Stimulated activated CD4-positive, alpha-beta T cell treated with anti-CD3 and anti-CD28 coated beads, TNF-alpha, amount 100 ng/mL, for 1 hour (primary cell): ENCODE data around the gene ERC2.
"Not testable (repeated sequence)": the region's sequence is repeated elsewhere in the genome, so short reads cannot be mapped to it uniquely, and the experiment has no call there.

Experiments
- DNase-seq, 3 donors: peaks; one replicate each; pipeline ENCODE4 v3.0.0-alpha.2; 2020; ENCODE audit warnings: low read depth in 3 of 3, low spot score in 1 of 3

Gene ERC2

GRCh38 chr3:56318891-56319290 lies 149.4 kb downstream of the ERC2 start:
- no peak for DNase-seq

GRCh38 chr3:56316944-56317343 lies 151.3 kb downstream of the ERC2 start:
- DNase-seq, result no peak

- no peak for DNase-seq
Observed at GRCh38 chr3:56314842-56315241, 153.4 kb downstream of the ERC2 start.

GRCh38 chr3:56309465-56309864 lies 158.8 kb downstream of the ERC2 start:
- no peak for DNase-seq

- DNase-seq, result no peak
Observed at GRCh38 chr3:56308471-56308870, 159.8 kb downstream of the ERC2 start.

- no peak for DNase-seq
Observed at GRCh38 chr3:56304069-56304468, 164.2 kb downstream of the ERC2 start.

GRCh38 chr3:56303487-56303886 lies 164.8 kb downstream of the ERC2 start:
- no peak for DNase-seq

- no peak for DNase-seq
Observed at GRCh38 chr3:56302417-56302816, 165.8 kb downstream of the ERC2 start.

GRCh38 chr3:56297281-56297840 lies 170.9 kb downstream of the ERC2 start:
- DNase-seq, result no peak

GRCh38 chr3:56296361-56296760 lies 171.9 kb downstream of the ERC2 start:
- DNase-seq, result no peak

GRCh38 chr3:56295161-56295560 lies 173.1 kb downstream of the ERC2 start:
- DNase-seq, result no peak

GRCh38 chr3:56294286-56294685 lies 174.0 kb downstream of the ERC2 start:
- DNase-seq, result no peak

- DNase-seq, result no peak
Observed at GRCh38 chr3:56291953-56292352, 176.3 kb downstream of the ERC2 start.

- DNase-seq, result no peak
Observed at GRCh38 chr3:56291244-56291680, 177.0 kb downstream of the ERC2 start.

GRCh38 chr3:56290374-56290773 lies 177.9 kb downstream of the ERC2 start:
- DNase-seq, result no peak

GRCh38 chr3:56288258-56288657 lies 180.0 kb downstream of the ERC2 start:
- DNase-seq, result no peak

- DNase-seq, result no peak
Observed at GRCh38 chr3:56282341-56282740, 185.9 kb downstream of the ERC2 start.

- no peak for DNase-seq
Observed at GRCh38 chr3:56277236-56277635, 191.0 kb downstream of the ERC2 start.

GRCh38 chr3:56275120-56275519 lies 193.1 kb downstream of the ERC2 start:
- DNase-seq, result no peak

- no peak for DNase-seq
Observed at GRCh38 chr3:56269755-56270535, 198.3 kb downstream of the ERC2 start.

- DNase-seq, result no peak
Observed at GRCh38 chr3:56268616-56269383, 199.5 kb downstream of the ERC2 start.

GRCh38 chr3:56261852-56262251 lies 206.4 kb downstream of the ERC2 start:
- not testable (repeated sequence) for DNase-seq
